ENCODE measurements around the gene TAS2R50.

Gene TAS2R50

DNA sequence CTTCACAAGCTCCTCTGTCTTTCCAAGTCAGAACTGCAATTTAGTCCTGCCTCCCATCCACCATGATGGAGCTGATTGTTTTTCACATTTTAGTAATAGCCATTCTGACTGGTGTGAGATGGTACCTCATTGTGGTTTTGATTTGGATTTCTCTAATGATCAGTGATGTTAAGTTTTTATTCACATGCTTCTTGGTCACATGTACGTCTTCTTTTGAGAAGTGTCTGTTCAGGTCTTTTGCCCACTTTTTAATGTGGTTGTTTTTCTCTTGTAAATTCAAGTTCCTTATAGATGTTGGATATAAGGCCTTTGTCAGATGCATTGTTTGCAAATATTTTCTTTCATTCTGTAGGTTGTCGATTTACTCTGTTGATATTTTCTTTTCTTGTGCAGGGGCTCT is 43.5 kb downstream of the TAS2R50 start:
- no peak for DNase-seq

GRCh38 chr12:10941916-10942607 is 44.6 kb downstream of the TAS2R50 start:
- no peak for DNase-seq

DNA sequence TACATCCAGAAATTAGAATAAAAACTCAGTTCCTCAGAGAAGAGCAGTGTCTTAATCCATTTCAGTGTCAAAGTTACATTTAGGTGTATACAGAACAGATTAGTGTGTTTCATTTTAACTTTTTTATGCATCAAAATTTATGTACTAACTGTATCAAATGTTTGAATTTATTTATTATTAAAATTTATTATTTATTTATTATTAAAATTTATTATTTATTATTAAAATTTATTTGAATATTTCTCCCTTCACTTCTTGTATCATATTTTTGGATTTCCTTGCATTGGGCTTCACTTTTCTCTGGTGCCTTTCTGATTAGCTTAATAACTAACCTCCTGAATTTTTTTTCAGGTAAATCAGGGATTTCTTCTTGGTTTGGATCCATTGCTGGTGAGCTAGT is 45.3 kb downstream of the TAS2R50 start:
- no peak for DNase-seq

DNA sequence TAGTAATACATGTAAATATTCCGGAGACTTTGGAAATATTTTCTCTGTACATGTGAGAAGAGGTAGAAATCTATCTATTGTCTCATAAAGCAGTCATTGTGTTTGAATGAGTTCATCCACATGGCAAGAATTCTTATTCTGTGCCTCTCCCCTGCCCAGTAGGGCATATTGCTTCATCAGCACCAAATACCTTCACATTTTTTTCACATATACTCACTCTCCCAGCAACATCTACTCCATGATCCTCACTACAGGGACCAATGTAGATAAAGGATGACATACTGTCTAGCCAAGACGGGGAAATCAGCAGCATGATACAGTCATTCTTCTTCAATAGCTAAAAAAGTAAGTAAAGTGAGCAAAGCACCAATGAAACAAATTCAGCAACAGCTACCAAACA is 46.3 kb downstream of the TAS2R50 start:
- no peak for DNase-seq

GRCh38 chr12:10939163-10939562 is 47.5 kb downstream of the TAS2R50 start, which contains the start of gene TAS2R14:
TSS of gene TAS2R14 (minus strand) at chr12:10939263. CDS start at chr12:10939207, 56 bp downstream.
- DNase-seq = no peak

DNA sequence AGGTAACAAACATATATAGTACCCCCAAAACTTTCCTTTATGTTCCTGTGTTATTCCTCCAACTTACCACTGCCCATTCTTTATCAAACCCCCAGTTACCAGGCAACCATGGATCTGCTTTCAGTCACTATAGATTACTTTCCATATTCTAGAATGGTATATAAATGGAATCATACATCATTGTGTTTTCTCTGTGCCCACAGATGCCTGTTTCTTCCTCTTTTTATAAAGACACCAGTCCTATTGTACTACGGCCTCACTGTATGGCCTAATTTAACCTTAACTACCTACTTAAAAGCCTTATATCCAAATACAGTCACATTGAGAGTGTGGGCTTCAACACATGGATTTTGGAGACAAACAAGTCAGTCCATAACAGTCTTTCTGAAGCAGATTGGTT is 50.2 kb downstream of the TAS2R50 start:
- DNase-seq = no peak
